H1 (cell line): ENCODE results near the gene MAN2A1. TPM values are rescaled to one million over a fixed set of nuclear protein-coding genes. Genes with fewer than 3 reads are reported as not detected.

Experiments
- CHD7 ChIP-seq: fragments of 300-600 bp; sonication (generic); IDR thresholded peaks from 2 replicates; pipeline ENCODE4 v1.7.1; 2012; ENCODE audit warnings: low read length, moderate library complexity, mild to moderate bottlenecking, inconsistent platforms; ENCODE audit not compliant: insufficient replicate concordance
- polyA plus RNA-seq, 7 experiments: library from polyadenylated mRNA; depleted of rRNA in 3 of 7; stranded (reverse) in 5 of 7; unstranded in 2 of 7; fragments of >200 nt in 5 of 7; fragments of 200-250 nt in 2 of 7; gene quantifications; 1 replicate in 5 of 7; 2 replicates in 1 of 7; 4 replicates in 1 of 7; pipeline versions ENCODE4 v1.2.1 to v1.2.3, GENCODE V29; 2011 to 2013; ENCODE audit warnings: missing spikeins in 2 of 7, mixed read lengths in 2 of 7
- total RNA-seq: library from RNA; stranded (reverse); fragmentation: NEBNext Ultra II Directional; extraction: Animal tissue kit (Norgen Biotek cat#: 25700); gene quantifications from 2 replicates; pipeline ENCODE4 v1.2.1, GENCODE V29; 2021

Gene MAN2A1
- total and polyA plus RNA-seq, 2 of the 8 experiments (the other 6 are each of a cell fraction or from before 2014, with no cell fraction given): 29.1 to 102 TPM

- TF ChIP-seq CHD7: no peak
Measured at GRCh38 chr5:109844695-109845094, 155.0 kb downstream of the MAN2A1 start (continued).
